Islet precursor cell (in vitro differentiated cells): ENCODE data around the gene PITPNM3.
"Not testable (repeated sequence)": the region's sequence is repeated elsewhere in the genome, so short reads cannot be mapped to it uniquely, and the experiment has no call there.

Source experiments
- DNase-seq: peaks from one replicate; pipeline ENCODE4 v3.0.0-alpha.2; 2018

The PITPNM3 gene

DNA sequence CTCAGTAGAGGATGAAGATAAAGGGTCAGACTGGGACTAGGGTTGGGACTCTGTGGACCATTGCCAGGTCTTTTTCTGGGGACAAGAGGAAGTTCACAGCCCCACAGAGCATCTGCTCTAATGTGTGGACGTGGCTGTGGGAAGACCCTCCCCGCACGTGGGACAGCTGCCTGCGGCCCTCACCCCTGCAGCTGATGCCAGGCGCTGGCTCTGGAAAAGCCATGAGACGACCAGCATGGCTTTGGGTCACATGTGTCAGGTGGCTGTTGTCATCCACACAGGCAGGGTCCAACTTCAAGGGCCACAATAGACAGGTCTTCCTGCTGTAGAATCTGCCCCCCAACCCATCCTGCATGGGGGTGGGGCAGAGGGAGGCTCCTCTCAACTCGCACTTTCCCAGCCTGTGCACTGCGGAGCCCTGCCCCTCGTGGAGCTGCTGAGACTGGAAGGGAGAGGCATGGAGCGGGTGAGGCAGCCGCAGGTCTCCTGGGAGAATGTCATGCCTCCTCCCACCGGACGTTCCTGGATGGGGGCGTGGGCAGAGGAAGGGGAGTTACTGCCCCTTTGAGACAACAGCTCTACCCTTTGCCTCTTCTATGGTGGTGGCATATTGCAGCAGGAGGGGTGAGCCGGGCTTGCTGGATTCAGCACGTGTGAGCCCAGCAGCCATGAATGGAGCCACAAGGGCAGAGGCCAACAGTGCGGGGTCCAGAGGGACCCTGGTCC is 58.7 kb downstream of the PITPNM3 start:
- peak; percentile 67 for DNase-seq

DNA sequence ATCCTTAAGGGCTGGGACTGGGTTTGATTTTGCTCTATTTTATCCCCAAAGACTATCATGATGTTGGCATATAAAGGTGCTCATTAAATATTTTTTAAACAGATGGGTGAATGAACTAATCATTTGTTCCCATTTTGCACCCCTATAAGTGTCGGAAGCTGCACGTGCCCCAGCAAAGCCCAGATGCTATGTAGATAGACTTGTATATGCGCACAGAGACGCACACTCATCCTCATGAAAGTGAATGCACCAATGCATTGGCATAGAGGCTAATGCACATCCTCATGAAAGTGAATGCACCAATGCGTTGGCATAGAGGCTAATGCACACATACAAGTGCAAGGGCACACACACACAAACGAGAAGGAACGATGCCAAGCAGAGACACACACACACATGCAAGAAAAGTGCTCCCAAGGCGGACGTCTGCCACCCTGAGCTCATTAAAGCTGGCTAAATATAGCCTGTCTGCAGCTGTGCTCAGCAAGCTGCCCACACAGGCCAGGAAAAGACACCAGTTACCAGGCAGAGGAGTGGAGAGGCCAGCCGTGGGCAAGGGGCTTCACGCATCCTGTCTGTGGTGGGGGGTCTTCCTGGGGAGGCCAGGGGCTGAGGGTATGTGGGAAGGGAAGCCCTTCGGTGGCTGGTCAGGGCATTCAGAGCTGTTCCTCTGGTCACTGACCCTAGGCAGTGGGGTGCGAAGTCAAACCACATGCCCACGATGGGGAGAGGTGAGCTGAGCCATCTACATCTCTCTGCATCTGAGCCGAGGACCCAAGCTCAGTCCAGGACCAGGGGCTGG is 59.5 kb downstream of the PITPNM3 start:
- peak; percentile 52 for DNase-seq

- DNase-seq = peak; percentile 84
Observed at GRCh38 chr17:6496116-6496481, 60.3 kb downstream of the PITPNM3 start.

DNA sequence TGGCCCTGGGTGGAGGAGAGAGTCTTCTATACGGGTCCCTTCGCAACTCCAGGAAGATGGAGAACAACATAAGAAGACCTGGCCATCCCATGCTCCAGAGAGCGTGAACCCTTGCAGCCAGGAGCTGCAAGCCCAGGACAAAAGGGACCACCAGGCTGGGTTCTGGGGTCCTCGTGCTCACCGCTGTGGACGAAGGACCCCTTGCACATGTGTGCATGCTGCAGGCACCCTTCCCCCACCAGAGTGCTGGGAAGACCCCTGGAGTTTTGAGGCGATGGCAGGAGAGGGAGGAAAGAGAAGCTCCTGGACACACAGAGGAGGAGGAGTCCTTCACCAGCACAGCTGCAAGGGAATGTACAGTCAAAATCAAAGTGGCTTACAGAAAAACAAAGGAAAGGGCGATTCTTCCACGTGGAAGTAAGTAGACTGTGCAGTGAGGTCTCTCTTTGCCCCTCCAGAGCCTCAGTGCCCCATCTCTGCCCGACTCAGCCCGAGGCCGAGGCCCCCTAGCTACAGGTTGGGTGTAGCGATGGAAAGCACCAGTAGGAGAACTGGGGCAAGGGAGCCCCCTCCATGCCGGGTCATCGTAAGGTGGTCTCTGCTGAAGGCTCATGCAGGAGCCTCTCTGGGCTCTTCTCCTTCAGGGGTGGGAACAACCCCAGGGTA is 60.8 kb downstream of the PITPNM3 start:
- peak; percentile 58 for DNase-seq

GRCh38 chr17:6494239-6494941 is 62.0 kb downstream of the PITPNM3 start:
- DNase-seq = peak; percentile 51

GRCh38 chr17:6492892-6493674 is 63.3 kb downstream of the PITPNM3 start:
- no peak for DNase-seq

DNA sequence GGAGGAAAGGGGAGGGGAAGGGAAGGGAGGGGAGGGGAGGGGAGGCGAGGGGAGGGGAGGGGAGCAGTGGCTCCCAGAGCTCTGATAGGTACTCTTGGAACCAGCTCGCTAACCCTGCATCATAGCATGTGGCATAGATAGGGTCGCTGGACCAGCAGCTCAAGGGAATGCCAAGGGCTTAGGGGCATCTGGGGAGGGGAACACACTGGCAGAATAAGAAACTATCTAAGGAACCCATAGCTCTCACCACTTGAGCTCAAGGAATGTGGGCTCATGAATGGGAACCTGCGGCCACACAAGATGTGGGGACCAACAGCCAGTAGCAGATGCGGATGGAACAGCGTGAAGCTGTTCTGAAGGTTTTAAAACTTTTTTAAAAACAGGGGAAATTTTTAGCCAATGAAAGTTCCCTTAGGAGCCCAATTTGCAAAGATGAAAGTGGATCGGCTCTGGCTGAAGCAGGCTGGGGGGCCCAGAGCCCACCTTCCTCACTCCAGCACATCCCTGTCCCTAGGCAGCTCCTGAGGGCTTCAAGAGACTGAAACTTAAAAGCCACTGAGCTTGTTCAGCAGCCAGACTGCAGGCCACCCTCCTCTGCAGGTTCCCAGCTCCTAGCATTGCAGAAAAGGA is 65.2 kb downstream of the PITPNM3 start:
- DNase-seq = peak; percentile 50

GRCh38 chr17:6489016-6489550 is 67.3 kb downstream of the PITPNM3 start:
- no peak for DNase-seq

GRCh38 chr17:6488008-6488539 is 68.3 kb downstream of the PITPNM3 start:
- peak; percentile 97 for DNase-seq

DNA sequence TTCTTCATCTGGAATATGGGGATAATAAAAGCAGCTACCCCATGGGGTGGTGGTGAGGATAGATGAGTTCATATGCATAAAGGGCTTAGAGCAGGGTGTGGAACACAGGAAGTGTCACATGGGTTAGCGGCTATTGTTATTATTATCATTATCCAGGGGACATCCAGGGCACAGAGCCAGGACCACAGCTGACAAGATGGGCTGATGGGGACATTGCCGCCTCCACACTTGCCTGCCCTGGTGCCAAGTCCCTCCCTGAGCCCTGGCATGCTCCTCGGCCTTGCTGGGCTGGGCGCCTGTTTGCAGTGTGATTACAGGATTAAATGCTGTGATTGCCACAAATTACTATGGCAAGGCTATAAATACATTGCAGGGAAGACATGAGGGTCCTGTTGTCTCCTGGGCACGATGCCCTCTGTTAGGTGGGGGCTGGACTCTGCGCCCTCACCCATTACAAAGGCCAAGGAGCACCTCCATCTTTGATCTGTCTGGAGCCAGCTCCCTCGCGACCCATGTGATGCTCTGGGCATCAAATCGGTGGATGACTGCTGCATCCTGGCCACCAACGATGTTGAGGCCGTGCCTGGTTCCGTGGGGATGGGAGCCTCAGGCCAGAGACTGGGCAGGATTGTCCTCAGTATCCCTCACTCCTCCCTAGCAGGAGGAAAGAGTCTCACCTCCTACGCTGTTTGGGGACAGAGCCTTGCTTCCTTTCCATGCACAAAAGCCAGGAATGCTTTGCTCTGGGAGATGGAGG is 68.9 kb downstream of the PITPNM3 start:
- no peak for DNase-seq

- no peak for DNase-seq
Observed at GRCh38 chr17:6485646-6486412, 70.5 kb downstream of the PITPNM3 start.

DNA sequence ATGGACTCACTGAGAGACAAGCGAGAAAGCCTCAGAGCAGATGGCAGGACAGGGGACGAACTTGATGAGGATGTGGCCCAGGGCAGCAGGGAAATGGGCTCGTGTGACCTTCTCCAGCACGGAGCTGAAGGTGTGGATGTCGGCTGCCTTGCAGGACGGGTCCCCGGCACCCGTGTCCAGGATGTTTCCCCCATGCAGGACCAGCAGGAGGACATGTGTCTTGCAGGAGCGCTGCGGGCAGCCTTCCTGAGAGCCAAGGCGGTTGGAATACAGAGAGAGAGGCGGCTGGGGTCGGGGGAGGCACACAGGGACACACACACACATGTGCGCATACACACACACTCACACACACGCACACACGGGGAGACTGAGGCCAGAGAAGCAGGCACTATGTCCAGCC is 72.8 kb downstream of the PITPNM3 start:
- no peak for DNase-seq

- not testable (repeated sequence) for DNase-seq
Observed at GRCh38 chr17:6482796-6483195, 73.6 kb downstream of the PITPNM3 start.

- no peak for DNase-seq
Observed at GRCh38 chr17:6482105-6482455, 74.3 kb downstream of the PITPNM3 start.

DNA sequence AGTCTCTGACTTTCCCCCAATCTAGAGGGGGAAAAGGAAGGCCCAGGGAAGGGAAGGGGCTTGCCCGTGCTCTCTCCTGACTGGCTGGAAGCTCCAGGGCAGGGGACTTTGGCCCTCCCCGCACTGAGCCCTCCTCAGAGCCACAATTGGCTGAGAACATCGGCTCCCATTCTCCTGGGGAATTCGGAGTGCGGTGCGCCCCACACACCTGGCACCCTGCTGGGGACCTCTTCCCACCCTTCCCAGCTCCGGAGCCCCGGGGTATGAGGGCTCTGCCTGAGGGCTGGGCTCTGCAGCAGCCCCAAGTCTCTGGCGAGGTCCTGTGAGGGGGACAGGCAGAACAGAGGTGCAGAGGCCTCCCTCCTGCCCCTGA is 76.1 kb downstream of the PITPNM3 start:
- no peak for DNase-seq

DNA sequence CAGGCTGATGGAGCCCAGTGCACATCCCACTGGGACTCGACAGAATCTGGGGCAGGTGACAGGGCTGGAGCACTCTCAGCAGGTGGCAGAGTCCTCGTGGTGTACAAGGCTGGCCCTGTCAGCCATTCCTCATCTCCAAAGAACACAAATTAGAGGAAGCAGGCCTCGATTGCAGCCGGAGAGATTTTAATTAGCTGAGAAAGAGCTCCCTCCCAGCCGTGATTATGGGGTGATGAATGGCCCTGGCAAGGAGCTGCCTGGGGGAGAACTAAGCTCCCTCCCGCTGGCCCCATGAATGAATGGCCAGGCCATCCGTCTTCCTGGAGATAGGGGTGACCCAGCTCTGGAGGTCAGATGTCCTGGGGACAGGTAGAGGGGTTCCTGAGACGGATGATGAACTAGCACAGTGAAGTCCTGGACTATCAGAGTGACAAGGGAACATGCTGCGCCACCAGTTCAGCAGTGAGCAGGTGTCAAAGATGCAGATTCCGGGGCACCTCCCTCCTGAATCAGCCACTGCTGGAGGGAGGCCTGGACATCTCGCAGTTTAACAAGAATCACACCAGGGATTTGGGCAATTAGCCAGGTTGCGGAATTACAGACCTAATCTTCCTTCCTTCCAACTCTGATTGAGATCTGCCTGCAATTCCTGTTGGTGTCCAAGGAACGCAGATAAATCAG is 76.6 kb downstream of the PITPNM3 start:
- DNase-seq = no peak

- no peak for DNase-seq
Observed at GRCh38 chr17:6478486-6478885, 77.9 kb downstream of the PITPNM3 start.

GRCh38 chr17:6477831-6478383 is 78.4 kb downstream of the PITPNM3 start:
- no peak for DNase-seq

DNA sequence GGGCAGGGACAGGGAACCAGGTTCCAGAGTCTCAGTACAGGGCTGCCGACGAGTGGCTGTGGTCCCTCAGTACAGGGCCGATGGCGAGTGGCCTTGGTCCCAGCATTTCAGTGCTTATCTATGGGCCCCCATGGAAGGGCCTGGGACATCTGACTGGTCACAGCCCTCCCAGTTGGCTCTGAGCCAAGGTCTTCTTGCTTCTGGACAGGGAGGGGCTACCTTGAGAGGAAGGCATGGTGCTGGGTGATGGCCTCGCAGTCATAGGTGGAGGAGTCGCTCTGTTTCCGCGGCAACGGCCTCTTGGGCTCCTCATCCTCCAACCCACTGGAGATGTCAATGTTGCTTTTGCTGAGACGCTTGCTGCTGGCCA is 79.6 kb downstream of the PITPNM3 start:
- DNase-seq = no peak
